HG02588 (cell line): ENCODE data around the gene ING3.

Source experiments
- ATAC-seq: cut with Tn5 transposase; IDR thresholded peaks from one replicate; pipeline ENCODE4 v1.9.1; 2021; ENCODE audit warnings: mild to moderate bottlenecking, moderate library complexity; ENCODE audit not compliant: unreplicated experiment

The ING3 gene

GRCh38 chr7:121024611-121025010, 74.0 kb downstream of the ING3 start:
- no peak for ATAC-seq

GRCh38 chr7:121026159-121026558, 75.6 kb downstream of the ING3 start:
- ATAC-seq: no peak

DNA sequence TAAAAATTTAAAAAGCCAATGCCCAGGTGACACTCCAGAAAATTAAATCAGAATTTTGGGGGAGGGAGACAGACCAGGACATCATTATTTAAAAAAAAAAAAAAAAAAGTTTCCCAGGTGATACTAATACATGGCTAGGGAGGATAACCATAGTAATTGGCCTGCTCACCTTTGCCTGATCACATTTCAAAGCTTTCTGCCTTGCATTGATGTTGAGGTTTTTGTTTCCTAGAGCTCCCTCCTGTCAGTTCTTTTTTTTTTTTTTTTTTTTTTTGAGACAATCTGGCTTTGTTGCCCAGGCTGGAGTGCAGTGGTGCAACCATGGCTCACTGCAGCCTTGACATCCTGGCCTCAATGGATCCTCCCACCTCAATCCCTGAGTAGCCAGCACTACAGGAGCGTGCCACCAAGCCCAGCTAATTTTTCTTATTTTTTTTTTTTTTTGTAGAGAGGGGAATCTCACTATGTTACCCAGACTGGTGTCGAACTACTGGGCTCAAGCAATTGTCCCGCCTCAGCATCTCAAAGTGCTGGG, 76.1 kb downstream of the ING3 start:
- no peak for ATAC-seq
